Activated CD4-positive, alpha-beta T cell treated with anti-CD3 and anti-CD28 coated beads, Interleukin-2, amount 10 ng/mL, durations not matched to agents 24 days and 14 days (primary cell): ENCODE measurements around the gene NKAIN2. TPM values are rescaled to one million over a fixed set of nuclear protein-coding genes. Genes with fewer than 3 reads are reported as not detected.
"Not testable (repeated sequence)": the region's sequence is repeated elsewhere in the genome, so short reads cannot be mapped to it uniquely, and the experiment has no call there.

Experiments used
- DNase-seq: peaks from one replicate; pipeline ENCODE4 v3.0.0; 2022
- H3K27ac Mint-ChIP-seq: one replicate; pipeline ENCODE4 v1.8.0; 2022; ENCODE audit warnings: mild to moderate bottlenecking, mixed read lengths
- H3K27me3 Mint-ChIP-seq: one replicate; pipeline ENCODE4 v1.8.0; 2022; ENCODE audit warnings: mixed read lengths
- H3K36me3 Mint-ChIP-seq: one replicate; pipeline ENCODE4 v1.8.0; 2022; ENCODE audit warnings: low read depth, mild to moderate bottlenecking, mixed read lengths
- H3K4me1 Mint-ChIP-seq: one replicate; pipeline ENCODE4 v1.8.0; 2021; ENCODE audit warnings: mixed read lengths
- H3K4me3 Mint-ChIP-seq: one replicate; pipeline ENCODE4 v1.8.0; 2022; ENCODE audit warnings: mild to moderate bottlenecking, moderate library complexity, mixed read lengths
- H3K9me3 Mint-ChIP-seq: one replicate; pipeline ENCODE4 v1.8.0; 2021; ENCODE audit warnings: mixed read lengths
- intact Hi-C: fragments of 100-400 bp; cut with micrococcal nuclease; formaldehyde crosslinking; loops from one replicate; pipeline ENCODE4 v1.15.1; 2023
- total RNA-seq: library from RNA; stranded (reverse); gene quantifications from 2 replicates; pipeline ENCODE4 v1.2.3, GENCODE V29; 2022

NKAIN2 gene
- total RNA-seq, 1 donor from 2014 or later: not detected

GRCh38 chr6:124110514-124110913 lies 306.8 kb downstream of the NKAIN2 start:
- H3K4me1 Mint-ChIP-seq: no peaks in the 10 kb centered on the region
- H3K27ac Mint-ChIP-seq: no peak overlapping the region

GRCh38 chr6:124119596-124119995 lies 315.9 kb downstream of the NKAIN2 start:
- H3K4me1 Mint-ChIP-seq: no peaks in the 10 kb centered on the region
- intact Hi-C loops: no loop called here
- DNase-seq: no peak
- no peak overlapping the region for H3K4me3 Mint-ChIP-seq
- no peaks in the 10 kb centered on the region for H3K27me3 Mint-ChIP-seq
- H3K36me3 Mint-ChIP-seq: no peaks in the 10 kb centered on the region
- H3K9me3 Mint-ChIP-seq: no peaks in the 10 kb centered on the region
- no peak overlapping the region for H3K27ac Mint-ChIP-seq

More at GRCh38 chr6:124110514-124110913, 306.8 kb downstream of the NKAIN2 start:
- Mint-ChIP-seq H3K4me3 (no peak overlapping the region), H3K36me3 (no peaks in the 10 kb centered on the region), H3K27me3 (no peaks in the 10 kb centered on the region), H3K9me3 (no peaks in the 10 kb centered on the region)
- no peak for DNase-seq
- intact Hi-C loops: no loop called here

GRCh38 chr6:124123617-124124209 lies 320.0 kb downstream of the NKAIN2 start:
- intact Hi-C loops: no loop called here
- Mint-ChIP-seq H3K27ac (no peak overlapping the region), H3K27me3 (no peaks in the 10 kb centered on the region), H3K4me1 (no peaks in the 10 kb centered on the region), H3K9me3 (no peaks in the 10 kb centered on the region), H3K4me3 (no peak overlapping the region), H3K36me3 (no peaks in the 10 kb centered on the region)
- no peak for DNase-seq

- H3K4me3 Mint-ChIP-seq: no peak overlapping the region
- intact Hi-C loops: no loop called here
- no peaks in the 10 kb centered on the region for H3K9me3 Mint-ChIP-seq
- H3K4me1 Mint-ChIP-seq: no peaks in the 10 kb centered on the region
- no peaks in the 10 kb centered on the region for H3K27me3 Mint-ChIP-seq
- H3K27ac Mint-ChIP-seq: no peak overlapping the region
- DNase-seq: no peak
- H3K36me3 Mint-ChIP-seq: no peaks in the 10 kb centered on the region
Observed at GRCh38 chr6:124131259-124131658, 327.6 kb downstream of the NKAIN2 start.

- no peak overlapping the region for H3K27ac Mint-ChIP-seq
Observed at GRCh38 chr6:124131779-124132178, 328.1 kb downstream of the NKAIN2 start.

GRCh38 chr6:124132256-124132655 lies 328.6 kb downstream of the NKAIN2 start:
- Mint-ChIP-seq H3K4me3 (no peak overlapping the region), H3K27ac (no peak overlapping the region), H3K4me1 (no peaks in the 10 kb centered on the region), H3K36me3 (no peaks in the 10 kb centered on the region), H3K9me3 (no peaks in the 10 kb centered on the region), H3K27me3 (no peaks in the 10 kb centered on the region)
- no peak for DNase-seq
- intact Hi-C loops: no loop called here

More at GRCh38 chr6:124131779-124132178, 328.1 kb downstream of the NKAIN2 start:
- Mint-ChIP-seq H3K36me3 (no peaks in the 10 kb centered on the region), H3K9me3 (no peaks in the 10 kb centered on the region), H3K4me1 (no peaks in the 10 kb centered on the region), H3K27me3 (no peaks in the 10 kb centered on the region), H3K4me3 (no peak overlapping the region)
- no peak for DNase-seq
- intact Hi-C loops: no loop called here

- DNase-seq: no peak
- no peaks in the 10 kb centered on the region for H3K4me1 Mint-ChIP-seq
- H3K27me3 Mint-ChIP-seq: no peaks in the 10 kb centered on the region
- H3K36me3 Mint-ChIP-seq: no peaks in the 10 kb centered on the region
- no peaks in the 10 kb centered on the region for H3K9me3 Mint-ChIP-seq
- H3K4me3 Mint-ChIP-seq: no peak overlapping the region
- intact Hi-C loops: no loop called here
- H3K27ac Mint-ChIP-seq: no peak overlapping the region
Observed at GRCh38 chr6:124142852-124143251, 339.2 kb downstream of the NKAIN2 start.

GRCh38 chr6:124143435-124143834 lies 339.8 kb downstream of the NKAIN2 start:
- Mint-ChIP-seq H3K27me3 (no peaks in the 10 kb centered on the region), H3K9me3 (no peaks in the 10 kb centered on the region), H3K36me3 (no peaks in the 10 kb centered on the region), H3K4me1 (no peaks in the 10 kb centered on the region), H3K4me3 (no peak overlapping the region), H3K27ac (no peak overlapping the region)
- intact Hi-C loops: no loop called here
- no peak for DNase-seq

- no peaks in the 10 kb centered on the region for H3K27me3 Mint-ChIP-seq
- DNase-seq: no peak
- H3K9me3 Mint-ChIP-seq: no peaks in the 10 kb centered on the region
- intact Hi-C loops: no loop called here
- no peak overlapping the region for H3K27ac Mint-ChIP-seq
- H3K4me1 Mint-ChIP-seq: no peaks in the 10 kb centered on the region
- no peaks in the 10 kb centered on the region for H3K36me3 Mint-ChIP-seq
- no peak overlapping the region for H3K4me3 Mint-ChIP-seq
Observed at GRCh38 chr6:124147621-124148020, 344.0 kb downstream of the NKAIN2 start.

GRCh38 chr6:124148236-124148957 lies 344.7 kb downstream of the NKAIN2 start:
- Mint-ChIP-seq H3K36me3 (no peaks in the 10 kb centered on the region), H3K4me3 (no peak overlapping the region), H3K27me3 (no peaks in the 10 kb centered on the region), H3K27ac (no peak overlapping the region), H3K9me3 (no peaks in the 10 kb centered on the region), H3K4me1 (no peaks in the 10 kb centered on the region)
- no peak for DNase-seq
- intact Hi-C loops: no loop called here

- DNase-seq: no peak
- Mint-ChIP-seq H3K4me1 (no peaks in the 10 kb centered on the region), H3K27me3 (no peaks in the 10 kb centered on the region), H3K27ac (no peak overlapping the region), H3K4me3 (no peak overlapping the region), H3K9me3 (no peaks in the 10 kb centered on the region), H3K36me3 (no peaks in the 10 kb centered on the region)
- intact Hi-C loops: no loop called here
Observed at GRCh38 chr6:124149646-124150045, 346.0 kb downstream of the NKAIN2 start.

- DNase-seq: no peak
- no peak overlapping the region for H3K4me3 Mint-ChIP-seq
- intact Hi-C loops: no loop called here
- H3K9me3 Mint-ChIP-seq: no peaks in the 10 kb centered on the region
- H3K27ac Mint-ChIP-seq: no peak overlapping the region
- no peaks in the 10 kb centered on the region for H3K36me3 Mint-ChIP-seq
- H3K27me3 Mint-ChIP-seq: no peaks in the 10 kb centered on the region
- H3K4me1 Mint-ChIP-seq: no peaks in the 10 kb centered on the region
Observed at GRCh38 chr6:124158024-124158423, 354.4 kb downstream of the NKAIN2 start.

GRCh38 chr6:124163676-124164075 lies 360.0 kb downstream of the NKAIN2 start:
- intact Hi-C loops: no loop called here
- no peak overlapping the region for H3K27ac Mint-ChIP-seq
- H3K4me1 Mint-ChIP-seq: no peaks in the 10 kb centered on the region
- DNase-seq: no peak
- H3K4me3 Mint-ChIP-seq: no peak overlapping the region
- no peaks in the 10 kb centered on the region for H3K9me3 Mint-ChIP-seq
- no peaks in the 10 kb centered on the region for H3K36me3 Mint-ChIP-seq
- H3K27me3 Mint-ChIP-seq: no peaks in the 10 kb centered on the region

GRCh38 chr6:124164343-124164742 lies 360.7 kb downstream of the NKAIN2 start:
- Mint-ChIP-seq H3K27ac (no peak overlapping the region), H3K4me1 (no peaks in the 10 kb centered on the region), H3K4me3 (no peak overlapping the region), H3K9me3 (no peaks in the 10 kb centered on the region), H3K36me3 (no peaks in the 10 kb centered on the region), H3K27me3 (no peaks in the 10 kb centered on the region)
- DNase-seq: no peak
- intact Hi-C loops: no loop called here

- intact Hi-C loops, H3K27me3 Mint-ChIP-seq, H3K36me3 Mint-ChIP-seq, H3K4me1 Mint-ChIP-seq, H3K4me3 Mint-ChIP-seq, DNase-seq, H3K9me3 Mint-ChIP-seq, H3K27ac Mint-ChIP-seq: not testable (repeated sequence)
Observed at GRCh38 chr6:124167249-124167648, 363.6 kb downstream of the NKAIN2 start.
